AG09309 (cell line): ENCODE data around the gene HCN2.

Experiments
- DNase-seq: peaks from one replicate; pipeline ENCODE4 v3.0.0-alpha.2; 2010; ENCODE audit warnings: low read depth
- H3K4me3 ChIP-seq: 2 replicates; pipeline ENCODE4 v1.5.1; 2011; ENCODE audit warnings: mild to moderate bottlenecking, low read depth, low read length, moderate library complexity; ENCODE audit not compliant: control insufficient read depth
- TF ChIP-seq, protein P1 (sequence below): IDR thresholded peaks from 2 replicates; pipeline ENCODE4 v1.5.1; 2011; ENCODE audit warnings: mild to moderate bottlenecking, low read depth, low read length, inconsistent platforms; ENCODE audit not compliant: insufficient read depth, control insufficient read depth; ENCODE audit errors: missing control alignments

Gene HCN2

DNA sequence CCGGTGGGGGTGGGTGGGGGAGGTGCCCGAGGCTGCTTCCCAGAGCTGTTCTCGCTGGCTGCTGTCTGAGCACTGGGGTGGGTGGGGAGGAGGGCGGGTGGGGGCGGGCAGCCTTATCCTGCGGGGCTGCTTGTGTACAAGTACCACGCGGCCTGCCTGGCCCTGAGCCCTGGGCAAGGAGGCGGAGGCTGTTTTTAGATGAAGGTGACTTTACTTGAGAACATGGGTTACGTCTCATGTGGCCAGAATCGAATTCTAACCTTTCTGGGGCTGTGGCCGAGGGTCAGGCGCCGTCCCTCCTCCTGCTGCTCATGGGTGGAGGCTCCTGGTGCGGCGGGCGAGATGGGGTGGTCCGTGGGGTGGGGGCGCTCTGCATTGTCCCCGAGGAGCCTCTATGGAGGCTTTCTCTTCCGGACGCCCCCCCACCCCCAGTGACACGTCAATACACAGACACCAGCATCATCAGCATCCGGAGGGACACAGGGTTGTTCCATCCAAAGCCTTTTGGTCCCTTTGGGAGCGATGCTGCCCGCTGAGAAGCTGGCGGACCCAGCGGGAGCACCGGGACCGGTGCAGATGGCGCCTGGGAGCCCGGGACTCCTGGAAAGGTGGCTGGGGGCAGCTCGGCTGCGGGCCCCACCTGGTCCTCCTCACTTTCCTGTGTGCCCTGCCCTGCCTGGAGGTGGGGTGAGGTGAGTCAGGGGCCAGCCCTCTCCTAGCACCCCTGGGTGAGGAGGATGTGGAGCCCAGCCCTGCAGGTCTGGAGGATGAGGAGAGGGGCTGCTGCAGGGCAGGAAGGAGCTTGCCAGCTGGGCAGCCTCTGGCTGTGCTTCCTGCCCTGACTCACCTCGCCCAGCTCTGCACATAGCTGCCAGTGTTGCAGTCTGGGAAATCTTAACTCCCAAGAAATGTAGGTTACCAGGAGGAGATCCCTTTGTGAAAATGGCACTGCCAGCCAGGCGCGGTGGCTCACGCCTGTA, 13.9 kb upstream of the HCN2 start:
- peak overlapping the region; percentile 19; the same call in 1 of the 2 replicates for H3K4me3 ChIP-seq
- DNase-seq, result no peak
- TF ChIP-seq, protein P1, sequence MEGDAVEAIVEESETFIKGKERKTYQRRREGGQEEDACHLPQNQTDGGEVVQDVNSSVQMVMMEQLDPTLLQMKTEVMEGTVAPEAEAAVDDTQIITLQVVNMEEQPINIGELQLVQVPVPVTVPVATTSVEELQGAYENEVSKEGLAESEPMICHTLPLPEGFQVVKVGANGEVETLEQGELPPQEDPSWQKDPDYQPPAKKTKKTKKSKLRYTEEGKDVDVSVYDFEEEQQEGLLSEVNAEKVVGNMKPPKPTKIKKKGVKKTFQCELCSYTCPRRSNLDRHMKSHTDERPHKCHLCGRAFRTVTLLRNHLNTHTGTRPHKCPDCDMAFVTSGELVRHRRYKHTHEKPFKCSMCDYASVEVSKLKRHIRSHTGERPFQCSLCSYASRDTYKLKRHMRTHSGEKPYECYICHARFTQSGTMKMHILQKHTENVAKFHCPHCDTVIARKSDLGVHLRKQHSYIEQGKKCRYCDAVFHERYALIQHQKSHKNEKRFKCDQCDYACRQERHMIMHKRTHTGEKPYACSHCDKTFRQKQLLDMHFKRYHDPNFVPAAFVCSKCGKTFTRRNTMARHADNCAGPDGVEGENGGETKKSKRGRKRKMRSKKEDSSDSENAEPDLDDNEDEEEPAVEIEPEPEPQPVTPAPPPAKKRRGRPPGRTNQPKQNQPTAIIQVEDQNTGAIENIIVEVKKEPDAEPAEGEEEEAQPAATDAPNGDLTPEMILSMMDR, result no peak

DNA sequence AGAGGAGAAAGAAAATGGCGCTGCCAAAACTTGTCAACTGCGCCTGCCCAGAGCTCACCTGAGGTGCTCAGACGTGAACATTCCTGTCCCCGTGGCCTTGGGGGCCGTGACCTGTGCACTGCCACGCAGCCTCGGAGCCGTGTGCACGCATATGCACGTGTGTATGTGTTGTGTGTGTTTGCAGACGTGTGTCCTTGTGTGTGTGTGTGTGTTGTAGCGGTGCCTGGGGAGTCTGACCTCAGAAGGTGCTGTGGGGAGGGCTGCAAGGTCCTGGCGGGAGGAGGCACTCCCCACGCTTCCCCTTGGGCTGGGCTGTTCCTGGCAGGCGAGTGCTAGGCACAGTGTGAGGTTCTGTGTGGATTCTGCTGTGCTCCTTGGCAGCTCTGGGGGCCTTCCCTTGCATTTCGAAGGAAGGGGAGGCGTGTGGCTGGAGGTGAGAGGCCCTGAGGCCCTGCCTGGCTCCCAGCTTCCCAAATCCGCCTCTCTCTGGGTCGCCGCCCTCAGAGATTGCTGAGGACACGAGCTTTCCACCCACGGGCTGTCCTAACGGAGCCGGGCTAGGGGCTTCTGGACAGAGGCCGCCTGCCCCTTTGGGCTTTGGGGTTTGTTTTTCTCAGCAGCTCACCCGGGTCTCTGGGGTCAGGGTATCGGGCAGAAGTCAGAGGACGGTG, 12.8 kb upstream of the HCN2 start:
- TF ChIP-seq, protein P1, result no peak
- H3K4me3 ChIP-seq, result no peak overlapping the region
- no peak for DNase-seq

DNA sequence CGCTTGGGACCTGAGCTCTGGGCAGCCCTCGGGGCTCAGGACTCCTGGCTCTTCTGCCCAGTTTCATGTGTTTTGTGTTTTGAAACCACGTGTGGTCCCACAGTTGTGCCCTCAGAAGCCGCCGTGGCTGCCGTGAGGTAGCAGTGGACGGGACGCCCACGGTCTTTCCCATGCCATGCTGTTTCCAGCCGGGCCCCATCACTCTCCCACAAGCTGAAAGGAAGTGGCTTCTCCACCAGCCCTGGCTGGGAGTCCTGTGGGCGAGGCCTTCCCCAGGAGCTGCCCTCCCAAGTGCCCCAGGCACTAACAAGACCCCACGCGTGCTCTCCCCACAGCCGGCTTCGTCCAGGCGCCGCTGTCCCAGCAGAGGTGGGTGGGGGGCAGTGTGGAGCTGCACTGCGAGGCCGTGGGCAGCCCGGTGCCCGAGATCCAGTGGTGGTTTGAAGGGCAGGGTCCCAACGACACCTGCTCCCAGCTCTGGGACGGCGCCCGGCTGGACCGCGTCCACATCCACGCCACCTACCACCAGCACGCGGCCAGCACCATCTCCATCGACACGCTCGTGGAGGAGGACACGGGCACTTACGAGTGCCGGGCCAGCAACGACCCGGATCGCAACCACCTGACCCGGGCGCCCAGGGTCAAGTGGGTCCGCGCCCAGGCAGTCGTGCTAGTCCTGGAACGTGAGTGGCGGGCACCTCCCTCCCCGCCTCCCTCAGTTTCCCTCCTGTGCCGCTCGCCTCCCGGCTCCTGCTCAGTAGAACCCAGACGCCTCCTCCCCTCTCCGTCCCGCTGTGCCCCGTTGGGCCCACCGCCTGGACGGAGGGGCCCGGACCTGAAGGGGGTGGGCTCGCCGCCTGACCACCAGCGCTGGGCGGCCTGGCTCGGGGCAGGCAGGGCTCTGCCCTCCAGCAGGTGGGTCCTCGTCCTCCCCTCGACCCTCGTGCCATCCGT, 12.0 kb upstream of the HCN2 start:
- DNase-seq, result no peak
- H3K4me3 ChIP-seq, result no peak overlapping the region
- TF ChIP-seq, protein P1, result no peak

DNA sequence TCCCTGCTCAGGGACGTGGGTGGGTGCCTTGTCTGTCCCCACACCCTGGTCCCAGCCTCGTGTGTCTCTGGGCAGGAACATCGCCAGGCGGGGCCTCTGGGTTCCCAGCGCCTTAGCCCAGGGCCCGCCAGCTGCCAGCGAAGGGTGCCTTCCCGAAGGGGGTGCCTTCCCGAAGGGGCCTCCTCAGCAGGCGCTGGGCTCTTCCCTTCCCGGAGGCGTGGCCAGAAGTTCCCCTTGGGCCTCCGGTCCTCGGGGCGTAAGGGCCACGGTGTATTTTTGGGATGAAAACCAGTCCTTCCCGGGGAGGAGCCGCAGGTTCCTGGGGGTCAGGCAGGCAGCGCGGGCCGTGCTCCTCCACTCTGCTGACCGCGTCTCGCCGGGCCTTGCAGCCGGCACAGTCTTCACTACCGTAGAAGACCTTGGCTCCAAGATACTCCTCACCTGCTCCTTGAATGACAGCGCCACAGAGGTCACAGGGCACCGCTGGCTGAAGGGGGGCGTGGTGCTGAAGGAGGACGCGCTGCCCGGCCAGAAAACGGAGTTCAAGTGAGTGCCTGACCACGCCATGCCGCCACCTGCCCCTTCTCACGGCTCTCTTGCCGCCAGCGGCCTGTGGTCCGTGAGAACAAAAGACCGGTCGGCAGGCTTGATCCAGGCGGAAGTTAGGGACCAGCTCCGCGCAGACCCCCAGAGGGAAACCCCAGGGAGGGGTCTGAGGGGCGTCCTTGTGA, 10.4 kb upstream of the HCN2 start:
- TF ChIP-seq, protein P1, result no peak
- H3K4me3 ChIP-seq, result no peak overlapping the region
- DNase-seq, result no peak

DNA sequence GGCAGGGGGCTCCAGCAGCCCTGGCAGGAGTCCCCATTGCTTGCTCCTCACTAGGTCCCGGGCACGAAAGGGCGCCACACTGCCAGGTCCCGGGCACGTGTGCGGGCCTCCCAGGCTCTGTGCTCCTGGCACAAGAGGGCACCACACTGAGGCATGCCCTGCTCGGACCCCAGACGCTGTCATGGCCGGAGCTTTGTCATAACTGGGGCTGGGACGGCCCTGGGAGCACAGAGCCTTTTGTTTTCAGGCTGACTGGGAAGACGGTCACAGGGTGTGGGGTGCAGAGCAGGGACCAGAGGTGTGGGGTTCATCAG, 9.9 kb upstream of the HCN2 start:
- no peak overlapping the region for H3K4me3 ChIP-seq
- DNase-seq, result no peak
- TF ChIP-seq, protein P1, result no peak
